GM15510 (cell line): ENCODE measurements around the gene SMIM41.

ENCODE experiments used
- POLR2A ChIP-seq: IDR thresholded peaks from 3 replicates; pipeline ENCODE4 v1.6.1; 2011; ENCODE audit warnings: borderline replicate concordance; ENCODE audit not compliant: insufficient read length; ENCODE audit errors: extremely low read depth

Gene SMIM41

GRCh38 chr12:52085682-52086180 lies 6.2 kb downstream of the SMIM41 start:
- TF ChIP-seq POLR2A = no peak

- TF ChIP-seq POLR2A = no peak
These were observed 6.9 kb downstream of the SMIM41 start for GRCh38 chr12:52086366-52086765.

GRCh38 chr12:52086944-52087835 lies 7.7 kb downstream of the SMIM41 start:
- TF ChIP-seq POLR2A = no peak

GRCh38 chr12:52087961-52088820 lies 8.7 kb downstream of the SMIM41 start:
- no peak for TF ChIP-seq POLR2A

GRCh38 chr12:52089491-52089890 lies 10.0 kb downstream of the SMIM41 start:
- no peak for TF ChIP-seq POLR2A

- TF ChIP-seq POLR2A = no peak
These were observed 10.8 kb downstream of the SMIM41 start for GRCh38 chr12:52090291-52090690.

- no peak for TF ChIP-seq POLR2A
These were observed 11.6 kb downstream of the SMIM41 start for GRCh38 chr12:52091061-52091460.

GRCh38 chr12:52091869-52092268 lies 12.4 kb downstream of the SMIM41 start:
- TF ChIP-seq POLR2A = no peak

GRCh38 chr12:52093346-52093745 lies 13.8 kb downstream of the SMIM41 start:
- no peak for TF ChIP-seq POLR2A

GRCh38 chr12:52096332-52097044 lies 17.0 kb downstream of the SMIM41 start:
- no peak for TF ChIP-seq POLR2A

GRCh38 chr12:52097045-52097666 lies 17.7 kb downstream of the SMIM41 start:
- TF ChIP-seq POLR2A = no peak

GRCh38 chr12:52119398-52120254 lies 40.1 kb downstream of the SMIM41 start:
- TF ChIP-seq POLR2A = no peak

- TF ChIP-seq POLR2A = no peak
These were observed 41.7 kb downstream of the SMIM41 start for GRCh38 chr12:52120951-52121823.
